AG09319 (cell line): Measurements from ENCODE around the gene UCN2.

Experiments used
- DNase-seq: peaks from one replicate; pipeline ENCODE4 v3.0.0-alpha.2; 2010; ENCODE audit warnings: low read depth; ENCODE audit errors: extremely low read depth
- TF ChIP-seq, protein P1 (sequence below): IDR thresholded peaks from 2 replicates; pipeline ENCODE4 v1.5.1; 2011; ENCODE audit warnings: low read depth, mild to moderate bottlenecking, inconsistent platforms, low read length, moderate library complexity

Gene UCN2

DNA sequence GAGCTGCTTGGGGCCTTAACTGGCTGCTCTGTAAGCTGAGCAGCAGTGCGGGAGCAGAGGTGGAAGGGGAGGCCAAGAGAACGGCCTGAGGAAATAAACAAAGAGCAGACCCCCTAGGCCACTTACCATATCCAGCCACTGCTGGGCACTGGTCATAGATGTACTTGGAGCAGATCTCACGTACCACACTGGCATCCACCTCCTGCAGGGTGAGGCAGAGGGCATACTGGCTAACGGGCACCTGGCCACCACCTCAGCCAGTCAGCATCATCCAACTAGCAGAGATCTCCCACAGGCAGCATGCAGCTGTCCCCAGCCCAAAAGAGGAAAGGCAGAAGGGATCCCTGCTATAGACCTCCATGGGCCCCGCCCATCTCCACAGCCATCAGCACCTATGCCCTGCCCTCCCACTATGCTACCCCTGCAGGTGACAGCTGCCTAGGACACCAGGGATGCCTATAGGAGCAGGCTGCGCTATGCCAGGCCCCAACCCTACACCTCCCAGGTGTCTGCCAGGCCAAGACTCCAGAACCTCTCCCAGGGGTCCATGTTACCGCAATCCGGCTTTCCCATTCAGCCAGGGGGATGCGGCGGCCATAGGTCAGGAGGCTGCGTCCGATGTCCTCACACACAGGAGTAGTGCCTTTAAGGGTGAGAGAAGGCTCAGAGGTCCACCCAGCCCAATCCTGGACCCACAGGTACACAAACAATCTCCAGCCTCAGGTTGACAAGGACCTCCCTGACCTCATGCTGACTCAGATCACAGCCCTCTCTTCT is 36.1 kb upstream of the UCN2 start:
- DNase-seq: no peak

GRCh38 chr3:48599077-48599501 is 35.5 kb upstream of the UCN2 start:
- TF ChIP-seq, protein P1, sequence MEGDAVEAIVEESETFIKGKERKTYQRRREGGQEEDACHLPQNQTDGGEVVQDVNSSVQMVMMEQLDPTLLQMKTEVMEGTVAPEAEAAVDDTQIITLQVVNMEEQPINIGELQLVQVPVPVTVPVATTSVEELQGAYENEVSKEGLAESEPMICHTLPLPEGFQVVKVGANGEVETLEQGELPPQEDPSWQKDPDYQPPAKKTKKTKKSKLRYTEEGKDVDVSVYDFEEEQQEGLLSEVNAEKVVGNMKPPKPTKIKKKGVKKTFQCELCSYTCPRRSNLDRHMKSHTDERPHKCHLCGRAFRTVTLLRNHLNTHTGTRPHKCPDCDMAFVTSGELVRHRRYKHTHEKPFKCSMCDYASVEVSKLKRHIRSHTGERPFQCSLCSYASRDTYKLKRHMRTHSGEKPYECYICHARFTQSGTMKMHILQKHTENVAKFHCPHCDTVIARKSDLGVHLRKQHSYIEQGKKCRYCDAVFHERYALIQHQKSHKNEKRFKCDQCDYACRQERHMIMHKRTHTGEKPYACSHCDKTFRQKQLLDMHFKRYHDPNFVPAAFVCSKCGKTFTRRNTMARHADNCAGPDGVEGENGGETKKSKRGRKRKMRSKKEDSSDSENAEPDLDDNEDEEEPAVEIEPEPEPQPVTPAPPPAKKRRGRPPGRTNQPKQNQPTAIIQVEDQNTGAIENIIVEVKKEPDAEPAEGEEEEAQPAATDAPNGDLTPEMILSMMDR: no peak
- no peak for DNase-seq

More for the DNA sequence above, 36.1 kb upstream of the UCN2 start:
- TF ChIP-seq, protein P1: no peak

DNA sequence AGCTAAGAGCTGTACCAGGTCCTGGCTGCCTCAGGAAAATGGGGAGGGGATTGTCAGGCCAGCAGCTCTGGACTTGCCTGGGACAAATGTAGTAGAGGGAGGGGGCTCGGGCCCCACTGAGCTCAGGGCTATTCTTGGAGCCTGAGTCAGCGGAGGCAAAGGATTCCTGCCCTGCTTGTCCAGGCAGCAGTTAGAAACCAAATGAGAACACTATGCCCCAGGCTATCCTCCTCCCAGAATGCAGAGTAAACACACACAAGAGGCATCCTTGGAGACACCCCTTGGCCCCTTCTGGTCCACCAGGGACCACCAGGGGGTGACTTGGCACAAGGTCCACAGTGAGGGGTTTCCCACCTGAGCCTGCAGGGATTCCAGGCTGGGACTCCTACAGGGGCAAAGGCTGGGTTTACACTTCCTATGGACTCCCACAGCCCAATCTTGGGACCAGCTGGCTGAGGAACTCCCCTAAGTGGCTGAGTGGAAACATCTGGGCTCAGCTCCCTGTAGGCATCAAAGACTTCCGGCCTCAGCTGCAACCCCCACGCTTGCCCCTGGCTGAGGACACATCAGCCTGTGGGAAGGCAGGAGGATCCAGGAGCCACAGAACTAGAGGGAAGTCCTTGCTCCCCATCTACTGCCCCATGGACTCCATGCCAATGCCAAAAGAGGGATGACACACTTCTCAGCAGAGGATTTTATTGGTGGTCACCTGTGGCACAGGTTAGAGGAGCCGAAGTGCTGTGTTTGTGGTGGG is 34.9 kb upstream of the UCN2 start:
- TF ChIP-seq, protein P1: no peak
- peak; percentile 88 for DNase-seq

DNA sequence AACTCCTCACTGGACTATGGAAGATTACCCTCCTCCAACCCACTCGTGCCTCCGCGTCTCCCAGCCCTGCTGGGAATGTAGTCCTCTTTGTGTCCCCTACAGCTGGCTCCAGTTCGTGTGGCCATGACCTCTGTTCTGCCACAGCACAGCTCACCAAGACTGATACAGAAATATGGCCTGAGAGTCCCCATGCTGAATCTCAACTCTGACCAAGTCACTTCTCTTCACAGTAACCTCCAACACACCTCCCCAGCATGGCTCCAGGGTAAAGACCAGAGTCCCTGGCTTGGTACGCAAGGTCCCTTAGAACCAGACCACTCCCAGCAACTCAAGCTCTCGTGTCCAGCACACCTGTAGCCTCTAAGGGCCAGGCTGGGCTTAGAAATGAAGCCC is 33.8 kb upstream of the UCN2 start:
- no peak for DNase-seq
- TF ChIP-seq, protein P1: no peak

DNA sequence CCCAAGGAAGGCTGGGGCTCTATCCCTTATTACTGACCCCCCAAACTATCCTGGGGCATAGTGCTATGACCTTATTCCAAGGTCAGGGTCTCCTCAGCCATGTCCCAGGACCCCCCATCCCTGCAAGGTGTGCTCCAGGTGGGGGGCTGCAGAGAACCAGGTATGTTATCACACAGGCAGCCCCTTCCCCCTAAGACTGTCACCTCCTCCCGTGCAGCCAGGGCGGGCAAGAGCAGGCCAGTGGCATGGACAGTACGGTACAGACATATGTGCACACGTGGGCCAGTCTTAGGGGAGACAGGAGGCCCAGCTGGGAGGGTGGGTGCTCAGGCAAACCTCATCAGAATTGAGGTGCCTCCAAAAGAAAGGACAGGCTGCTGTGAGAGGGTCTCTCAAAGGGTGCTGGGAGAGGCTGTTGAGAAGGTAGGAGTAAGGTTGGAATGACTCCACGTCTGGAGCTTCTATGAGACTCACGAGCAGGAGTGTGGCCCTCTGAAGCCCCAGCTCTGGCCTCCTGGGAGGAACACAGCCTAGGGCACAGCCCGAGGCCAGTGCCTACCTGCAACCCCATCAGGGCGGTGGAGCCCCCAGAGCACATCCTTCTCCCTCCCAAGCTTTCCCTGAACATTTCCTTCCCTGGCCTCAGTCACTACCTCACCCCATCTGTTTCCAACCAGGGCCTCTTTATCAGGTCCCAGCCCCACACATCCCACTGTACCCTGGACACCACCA is 33.3 kb upstream of the UCN2 start:
- no peak for DNase-seq
- TF ChIP-seq, protein P1: no peak

DNA sequence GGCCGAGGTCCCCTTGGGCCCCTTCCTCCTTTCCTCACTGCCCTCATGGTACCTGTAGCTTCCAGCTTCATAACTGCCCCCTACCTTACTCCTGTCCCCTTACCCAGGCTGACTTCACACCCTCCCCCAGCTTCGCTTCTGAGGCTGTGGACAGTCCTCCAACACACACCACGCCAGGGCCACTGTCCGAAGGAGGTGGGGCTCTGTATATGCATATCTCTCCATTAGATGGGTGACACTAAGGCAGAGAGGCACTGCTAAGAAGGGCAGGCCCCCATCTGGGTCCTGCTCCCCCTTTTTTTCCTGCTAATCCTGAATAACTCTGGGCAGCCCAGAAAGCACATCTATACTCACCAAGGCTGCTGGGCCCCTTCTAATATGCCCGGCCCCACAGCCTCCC is 32.6 kb upstream of the UCN2 start:
- TF ChIP-seq, protein P1: no peak
- DNase-seq: no peak
